Muscle of back (tissue), 10 donors: ENCODE results near the gene DDX54. TPM values are rescaled to one million over a fixed set of nuclear protein-coding genes. Genes with fewer than 3 reads are reported as not detected.

Experiments used
- polyA plus RNA-seq, 10 donors: library from polyadenylated mRNA; unstranded; fragments of 120-200 nt; gene quantifications; one replicate each; pipeline ENCODE4 v1.2.1, GENCODE V29; 2013; ENCODE audit not compliant: insufficient read length in 10 of 10

The DDX54 gene
- polyA plus RNA-seq, 10 donors, result 41.8 to 75.7 (median 51.7) TPM

Other genes starting within 250 kb of the DDX54 start
- 10 to 100 TPM in 1 of 10 donors, 1 to 10 TPM in 9; 5.2 to 10.3 (median 6.9) TPM for gene OAS3, start 247.0 kb downstream of the DDX54 start, polyA plus RNA-seq
- 1 to 10 TPM; 1.6 to 6.6 (median 2.7) TPM for gene OAS2, start 207.0 kb downstream of the DDX54 start, polyA plus RNA-seq
- gene DTX1, start 128.7 kb downstream of the DDX54 start, polyA plus RNA-seq, result 1 to 10 TPM; 3.1 to 6.1 (median 4.2) TPM
- gene RASAL1, start 49.7 kb downstream of the DDX54 start, polyA plus RNA-seq, result under 1 TPM in 5 of 10 donors, not detected in 5; 0.03 to 0.28 (median 0.18) TPM
- gene CFAP73, start 35.8 kb downstream of the DDX54 start, polyA plus RNA-seq, result under 1 TPM in 3 of 10 donors, not detected in 7; 0.12 to 0.19 (median 0.19) TPM
- gene RITA1, start 243 bp upstream of the DDX54 start, polyA plus RNA-seq, result 10 to 100 TPM in 2 of 10 donors, 1 to 10 TPM in 8; 6.9 to 11.0 (median 9.1) TPM
- 10 to 100 TPM; 20.7 to 55.2 (median 32.0) TPM for gene TPCN1, start 36.0 kb upstream of the DDX54 start, polyA plus RNA-seq
- 10 to 100 TPM in 9 of 10 donors, 1 to 10 TPM in 1; 9.8 to 17.8 (median 13.5) TPM for gene SLC8B1, start 149.6 kb upstream of the DDX54 start, polyA plus RNA-seq
- 10 to 100 TPM; 12.7 to 17.2 (median 13.6) TPM for gene PLBD2, start 173.1 kb upstream of the DDX54 start, polyA plus RNA-seq
- gene SDS, start 218.4 kb upstream of the DDX54 start, polyA plus RNA-seq, result under 1 TPM in 1 of 10 donors, not detected in 9; 0.19 TPM
- gene SDSL, start 236.9 kb upstream of the DDX54 start, polyA plus RNA-seq, result 1 to 10 TPM in 9 of 10 donors, under 1 TPM in 1; 0.61 to 2.1 (median 1.4) TPM